DND-41 (cell line): ENCODE results near the gene NCOA5.

ENCODE experiments used
- EZH2 ChIP-seq: IDR thresholded peaks from 3 replicates; pipeline ENCODE4 v1.6.1; 2012; ENCODE audit warnings: borderline replicate concordance, low read depth, mild to moderate bottlenecking, moderate library complexity, low read length, inconsistent platforms; ENCODE audit not compliant: severe bottlenecking
- TF ChIP-seq, protein P1 (sequence below): IDR thresholded peaks from 2 replicates; pipeline ENCODE4 v1.5.1; 2012; ENCODE audit warnings: borderline replicate concordance, low read length, moderate library complexity, mild to moderate bottlenecking; ENCODE audit not compliant: poor library complexity, severe bottlenecking; ENCODE audit errors: extremely low read depth

GRCh38 chr20:46078954-46079353, 10.8 kb downstream of the NCOA5 start:
- TF ChIP-seq, protein P1, sequence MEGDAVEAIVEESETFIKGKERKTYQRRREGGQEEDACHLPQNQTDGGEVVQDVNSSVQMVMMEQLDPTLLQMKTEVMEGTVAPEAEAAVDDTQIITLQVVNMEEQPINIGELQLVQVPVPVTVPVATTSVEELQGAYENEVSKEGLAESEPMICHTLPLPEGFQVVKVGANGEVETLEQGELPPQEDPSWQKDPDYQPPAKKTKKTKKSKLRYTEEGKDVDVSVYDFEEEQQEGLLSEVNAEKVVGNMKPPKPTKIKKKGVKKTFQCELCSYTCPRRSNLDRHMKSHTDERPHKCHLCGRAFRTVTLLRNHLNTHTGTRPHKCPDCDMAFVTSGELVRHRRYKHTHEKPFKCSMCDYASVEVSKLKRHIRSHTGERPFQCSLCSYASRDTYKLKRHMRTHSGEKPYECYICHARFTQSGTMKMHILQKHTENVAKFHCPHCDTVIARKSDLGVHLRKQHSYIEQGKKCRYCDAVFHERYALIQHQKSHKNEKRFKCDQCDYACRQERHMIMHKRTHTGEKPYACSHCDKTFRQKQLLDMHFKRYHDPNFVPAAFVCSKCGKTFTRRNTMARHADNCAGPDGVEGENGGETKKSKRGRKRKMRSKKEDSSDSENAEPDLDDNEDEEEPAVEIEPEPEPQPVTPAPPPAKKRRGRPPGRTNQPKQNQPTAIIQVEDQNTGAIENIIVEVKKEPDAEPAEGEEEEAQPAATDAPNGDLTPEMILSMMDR, result no peak
- TF ChIP-seq EZH2, result no peak
